CD4-positive, alpha-beta T cell (primary cell): ENCODE measurements around the gene POLK. TPM values are rescaled to one million over a fixed set of nuclear protein-coding genes. Genes with fewer than 3 reads are reported as not detected.
"Not testable (repeated sequence)": the region's sequence is repeated elsewhere in the genome, so short reads cannot be mapped to it uniquely, and the experiment has no call there.

Experiments used
- ATAC-seq: fragments of 200-7000 bp; cut with Tn5 transposase; one replicate; pipeline ENCODE4 v1.10.0; 2022; ENCODE audit warnings: mild to moderate bottlenecking; ENCODE audit not compliant: poor library complexity
- CTCF ChIA-PET: fragments of 350-600 bp; sonication (Branson Sonifier 250); formaldehyde crosslinking; loops from one replicate; lab custom pipeline; 2021; ENCODE audit warnings: antibody characterized with exemption, inconsistent platforms; lab: Charles Lee
- POLR2A ChIA-PET: fragments of 350-600 bp; sonication (Branson Sonifier 250); formaldehyde crosslinking; loops from one replicate; lab custom pipeline; 2021; ENCODE audit warnings: antibody characterized with exemption, inconsistent platforms; lab: Charles Lee
- DNase-seq, 14 experiments: peaks; one replicate each; pipeline ENCODE4 v3.0.0-alpha.2; 2013 to 2020; ENCODE audit warnings: mixed read lengths in 2 of 14
- H3K27ac ChIP-seq, 2 donors: one replicate each; pipeline versions ENCODE4 v1.5.1 to v1.7.0; 2013; ENCODE audit warnings: low read length in 2 of 2, low read depth in 1 of 2, mild to moderate bottlenecking in 1 of 2
- H3K27me3 ChIP-seq, 2 experiments: 1 replicate in 1 of 2; 2 replicates in 1 of 2; pipeline versions ENCODE4 v1.6.1 to v1.7.0; 2013; ENCODE audit warnings: low read length in 2 of 2, control low read depth in 1 of 2, mild to moderate bottlenecking in 1 of 2, moderate library complexity in 1 of 2; ENCODE audit not compliant: insufficient read depth in 2 of 2, control insufficient read depth in 1 of 2
- H3K36me3 ChIP-seq: one replicate; pipeline ENCODE4 v1.6.1; 2013; ENCODE audit warnings: low read length, control low read depth; ENCODE audit not compliant: insufficient read depth
- H3K4me1 ChIP-seq: one replicate; pipeline ENCODE4 v1.6.1; 2013; ENCODE audit warnings: low read length, control low read depth; ENCODE audit not compliant: insufficient read depth
- H3K4me3 ChIP-seq: one replicate; pipeline ENCODE4 v1.5.1; 2013; ENCODE audit warnings: mild to moderate bottlenecking, low read length, moderate library complexity
- H3K9me3 ChIP-seq, 2 experiments: 1 replicate in 1 of 2; 2 replicates in 1 of 2; pipeline versions ENCODE4 v1.6.1 to v1.7.0; 2013; ENCODE audit warnings: low read length in 2 of 2, mild to moderate bottlenecking in 2 of 2, control low read depth in 1 of 2, moderate library complexity in 1 of 2; ENCODE audit not compliant: control insufficient read depth in 1 of 2, insufficient read depth in 1 of 2
- H3K27ac Mint-ChIP-seq: one replicate; pipeline ENCODE4 v1.8.0; 2020; ENCODE audit warnings: mixed read lengths
- H3K27me3 Mint-ChIP-seq: one replicate; pipeline ENCODE4 v1.8.0; 2021; ENCODE audit warnings: mixed read lengths
- H3K36me3 Mint-ChIP-seq: one replicate; pipeline ENCODE4 v1.8.0; 2021; ENCODE audit warnings: low read depth, mixed read lengths
- H3K4me1 Mint-ChIP-seq: one replicate; pipeline ENCODE4 v1.8.0; 2021; ENCODE audit warnings: low read depth, mixed read lengths
- H3K4me3 Mint-ChIP-seq: one replicate; pipeline ENCODE4 v1.8.0; 2020; ENCODE audit warnings: mild to moderate bottlenecking, mixed read lengths
- H3K9me3 Mint-ChIP-seq: one replicate; pipeline ENCODE4 v1.8.0; 2020; ENCODE audit warnings: mixed read lengths
- intact Hi-C, 2 experiments: fragments of 100-400 bp; cut with DNase I in 1 of 2; cut with micrococcal nuclease in 1 of 2; formaldehyde crosslinking; loops; one replicate each; pipeline versions ENCODE4 v1.15.1 to v1.9.0; 2023 to 2025; cut with DNase I, micrococcal nuclease
- total RNA-seq, 174 experiments: library from RNA in 2 of 174; stranded (reverse) in 2 of 174; gene quantifications; one replicate each; pipeline ENCODE4 v1.2.3 and lab custom pipeline; 2021 to 2026
- TF ChIP-seq, protein P1 (sequence below): fragments of 200-600 bp; IDR thresholded peaks from one replicate; pipeline ENCODE4 v1.8.0; 2022; ENCODE audit warnings: antibody characterized with exemption, mild to moderate bottlenecking

Gene POLK
- total RNA-seq, 2 experiments from 2014 or later: 10.0 to 10.3 TPM

DNA sequence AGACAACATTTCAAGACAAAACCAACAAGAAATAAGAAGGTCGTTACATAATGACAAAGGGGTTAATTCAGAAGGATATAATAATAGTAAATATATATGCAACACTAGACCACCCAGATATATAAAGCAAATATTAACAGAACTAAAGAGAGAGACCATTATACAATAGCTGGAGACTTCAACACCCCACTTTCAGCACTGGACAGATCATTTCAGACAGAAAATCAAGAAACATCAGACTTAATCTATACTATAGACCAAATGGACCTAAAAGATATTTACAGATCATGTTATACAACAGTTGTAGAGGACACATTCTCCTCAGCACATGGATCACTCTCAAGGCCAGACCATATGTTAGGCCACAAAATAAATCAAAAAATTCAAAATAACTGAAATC lies 27.1 kb upstream of the POLK start:
- Mint-ChIP-seq H3K4me1 (peaks cover 65% of the 10 kb centered on the region), H3K9me3 (peaks cover 25% of the 10 kb centered on the region), H3K36me3 (peaks cover 78% of the 10 kb centered on the region), H3K27me3 (no peaks in the 10 kb centered on the region), H3K4me3 (no peak overlapping the region), H3K27ac (no peak overlapping the region)
- ChIA-PET CTCF (no interaction called here), POLR2A (no interaction called here)
- H3K27me3 ChIP-seq: no peaks in the 10 kb centered on the region
- intact Hi-C loops: no loop called here
- no peak for ATAC-seq
- H3K36me3 ChIP-seq: no peaks in the 10 kb centered on the region
- DNase-seq: no peak
- H3K9me3 ChIP-seq: peaks cover 0 to 4% of the 10 kb centered on the region in 2 experiments
- no peak overlapping the region for H3K4me3 ChIP-seq
- H3K4me1 ChIP-seq: no peaks in the 10 kb centered on the region
- TF ChIP-seq, protein P1, sequence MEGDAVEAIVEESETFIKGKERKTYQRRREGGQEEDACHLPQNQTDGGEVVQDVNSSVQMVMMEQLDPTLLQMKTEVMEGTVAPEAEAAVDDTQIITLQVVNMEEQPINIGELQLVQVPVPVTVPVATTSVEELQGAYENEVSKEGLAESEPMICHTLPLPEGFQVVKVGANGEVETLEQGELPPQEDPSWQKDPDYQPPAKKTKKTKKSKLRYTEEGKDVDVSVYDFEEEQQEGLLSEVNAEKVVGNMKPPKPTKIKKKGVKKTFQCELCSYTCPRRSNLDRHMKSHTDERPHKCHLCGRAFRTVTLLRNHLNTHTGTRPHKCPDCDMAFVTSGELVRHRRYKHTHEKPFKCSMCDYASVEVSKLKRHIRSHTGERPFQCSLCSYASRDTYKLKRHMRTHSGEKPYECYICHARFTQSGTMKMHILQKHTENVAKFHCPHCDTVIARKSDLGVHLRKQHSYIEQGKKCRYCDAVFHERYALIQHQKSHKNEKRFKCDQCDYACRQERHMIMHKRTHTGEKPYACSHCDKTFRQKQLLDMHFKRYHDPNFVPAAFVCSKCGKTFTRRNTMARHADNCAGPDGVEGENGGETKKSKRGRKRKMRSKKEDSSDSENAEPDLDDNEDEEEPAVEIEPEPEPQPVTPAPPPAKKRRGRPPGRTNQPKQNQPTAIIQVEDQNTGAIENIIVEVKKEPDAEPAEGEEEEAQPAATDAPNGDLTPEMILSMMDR: no peak
- H3K27ac ChIP-seq: no peak overlapping the region

DNA sequence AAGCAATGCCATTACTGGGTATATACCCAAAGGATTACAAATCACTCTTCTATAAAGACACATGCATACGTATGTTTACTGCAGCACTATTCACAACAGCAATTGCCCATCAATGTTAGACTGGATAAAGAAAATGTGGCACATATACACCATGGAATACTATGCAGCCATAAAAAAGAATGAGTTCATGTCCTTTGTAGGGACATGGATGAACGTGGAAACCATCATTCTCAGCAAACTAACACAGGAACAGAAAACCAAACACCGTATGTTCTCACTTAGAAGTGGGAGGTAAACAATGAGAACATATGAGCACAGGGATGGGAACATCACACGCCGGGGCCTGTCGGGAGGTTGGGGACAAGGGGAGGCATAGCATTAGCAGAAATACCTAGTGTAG lies 21.8 kb upstream of the POLK start:
- H3K27me3 ChIP-seq, H3K4me3 Mint-ChIP-seq, DNase-seq, intact Hi-C loops, ATAC-seq, H3K27ac Mint-ChIP-seq, H3K27ac ChIP-seq, H3K4me1 ChIP-seq, H3K27me3 Mint-ChIP-seq, CTCF ChIA-PET, H3K9me3 ChIP-seq, POLR2A ChIA-PET, H3K4me3 ChIP-seq: not testable (repeated sequence)
- Mint-ChIP-seq H3K36me3 (peaks cover 96% of the 10 kb centered on the region), H3K9me3 (peaks cover 19% of the 10 kb centered on the region), H3K4me1 (peaks cover 38% of the 10 kb centered on the region)
- H3K36me3 ChIP-seq: peaks cover 11% of the 10 kb centered on the region

DNA sequence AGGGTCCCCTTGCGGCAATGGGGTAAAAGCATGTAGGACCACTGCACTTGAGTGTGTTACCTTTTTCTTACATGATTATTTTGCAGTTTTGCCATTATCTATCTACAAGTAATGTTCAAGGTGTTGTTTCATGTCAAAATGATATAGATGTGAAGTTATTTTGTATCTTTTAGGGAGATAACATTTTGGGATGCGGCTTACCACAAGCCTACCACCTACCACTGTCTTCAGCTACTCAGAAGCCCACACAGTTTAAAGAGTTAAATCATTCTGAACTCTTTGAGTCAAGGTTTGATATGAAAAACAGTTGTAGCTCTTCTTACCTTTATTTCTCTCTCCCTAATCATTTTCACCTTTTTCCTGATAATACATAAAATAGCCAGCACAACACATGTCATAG lies 20.1 kb upstream of the POLK start:
- H3K9me3 ChIP-seq: peaks cover 4 to 9% of the 10 kb centered on the region in 2 experiments
- ChIA-PET POLR2A (no interaction called here), CTCF (no interaction called here)
- Mint-ChIP-seq H3K4me3 (no peak overlapping the region), H3K9me3 (peaks cover 12% of the 10 kb centered on the region), H3K4me1 (peaks cover 24% of the 10 kb centered on the region), H3K27ac (no peak overlapping the region), H3K36me3 (peaks cover 87% of the 10 kb centered on the region), H3K27me3 (no peaks in the 10 kb centered on the region)
- DNase-seq: no peak
- peaks cover 11% of the 10 kb centered on the region for H3K36me3 ChIP-seq
- H3K27me3 ChIP-seq: no peaks in the 10 kb centered on the region
- intact Hi-C loops: no loop called here
- no peak overlapping the region for H3K4me3 ChIP-seq
- ATAC-seq: no peak
- no peak overlapping the region for H3K27ac ChIP-seq
- H3K4me1 ChIP-seq: no peaks in the 10 kb centered on the region
- TF ChIP-seq, protein P1: no peak

DNA sequence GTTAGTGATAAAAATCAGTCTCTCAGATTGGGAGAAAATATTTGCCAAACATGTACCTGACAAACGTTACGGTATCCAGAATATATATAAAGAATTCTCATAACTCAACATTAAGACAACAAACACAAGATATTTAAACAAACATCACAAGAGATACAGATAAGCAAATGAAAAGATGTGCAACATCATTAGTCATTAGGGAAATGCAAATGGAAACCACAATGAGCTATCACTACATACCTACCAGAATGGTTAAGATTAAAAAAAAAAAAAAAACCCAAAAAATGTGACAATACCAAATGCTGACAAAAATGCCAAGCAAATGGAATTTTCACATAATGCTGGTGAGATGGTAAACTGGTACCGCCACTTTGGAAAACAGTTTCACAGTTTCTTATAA lies 15.7 kb upstream of the POLK start:
- Histone ChIP-seq H3K9me3 (peaks cover 0 to 3% of the 10 kb centered on the region in 2 experiments), H3K4me1 (no peaks in the 10 kb centered on the region), H3K27me3 (no peaks in the 10 kb centered on the region), H3K4me3 (no peak overlapping the region), H3K36me3 (peaks cover 29% of the 10 kb centered on the region), H3K27ac (no peak overlapping the region)
- TF ChIP-seq, protein P1: no peak
- Mint-ChIP-seq H3K4me1 (peaks cover 17% of the 10 kb centered on the region), H3K27ac (no peak overlapping the region), H3K27me3 (no peaks in the 10 kb centered on the region), H3K36me3 (peaks cover 89% of the 10 kb centered on the region), H3K4me3 (no peak overlapping the region), H3K9me3 (no peaks in the 10 kb centered on the region)
- CTCF ChIA-PET: no interaction called here
- DNase-seq (no peak), ATAC-seq (no peak)
- POLR2A ChIA-PET: no interaction called here
- intact Hi-C loops: no loop called here
